Stimulated activated memory B cell treated with anti-CD40 and anti-IgM and Interleukin-4, amounts not matched to agents 10 μg/mL and 1 μg/mL and 100 μg/mL, for 72 hours (primary cell): ENCODE results near the gene MAGI2.

Experiments used
- ATAC-seq: fragments of 150-1000 bp; cut with Tn5 transposase; 2 replicates; pipeline ENCODE4 v1.10.0; 2021
- H3K27ac Mint-ChIP-seq: one replicate; pipeline ENCODE4 v1.8.0; 2022; ENCODE audit warnings: mild to moderate bottlenecking, mixed read lengths
- H3K27me3 Mint-ChIP-seq: one replicate; pipeline ENCODE4 v1.8.0; 2022; ENCODE audit warnings: mixed read lengths
- H3K36me3 Mint-ChIP-seq: one replicate; pipeline ENCODE4 v1.8.0; 2022; ENCODE audit warnings: mixed read lengths
- H3K4me1 Mint-ChIP-seq: one replicate; pipeline ENCODE4 v1.8.0; 2022; ENCODE audit warnings: mixed read lengths
- H3K4me3 Mint-ChIP-seq: one replicate; pipeline ENCODE4 v1.8.0; 2022; ENCODE audit warnings: mild to moderate bottlenecking, moderate library complexity, mixed read lengths
- H3K9me3 Mint-ChIP-seq: one replicate; pipeline ENCODE4 v1.8.0; 2022; ENCODE audit warnings: mixed read lengths

MAGI2 gene

DNA sequence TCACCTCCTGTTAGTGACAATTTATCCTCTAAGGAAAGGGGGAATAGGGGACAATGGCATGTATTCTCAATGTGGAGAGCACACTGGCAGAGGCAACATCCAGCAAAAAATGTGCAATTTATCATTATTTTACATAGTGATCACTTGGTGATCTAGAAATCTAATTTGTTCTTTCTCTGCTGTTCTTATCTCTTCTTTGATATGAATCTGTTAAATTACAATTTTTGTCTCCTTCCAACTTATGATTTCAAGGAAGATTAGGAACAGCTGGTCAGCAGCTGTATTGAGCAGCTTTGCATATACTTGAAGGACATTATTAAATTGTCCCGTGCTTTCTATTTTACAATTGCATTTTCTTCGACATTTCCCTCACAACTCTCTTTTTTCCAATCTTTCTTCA is 213.1 kb downstream of the MAGI2 start:
- no peaks in the 10 kb centered on the region for H3K27me3 Mint-ChIP-seq
- H3K27ac Mint-ChIP-seq = no peak overlapping the region
- no peaks in the 10 kb centered on the region for H3K4me1 Mint-ChIP-seq
- no peak overlapping the region for H3K4me3 Mint-ChIP-seq
- no peak for ATAC-seq
- H3K36me3 Mint-ChIP-seq = no peaks in the 10 kb centered on the region
- no peaks in the 10 kb centered on the region for H3K9me3 Mint-ChIP-seq

- no peaks in the 10 kb centered on the region for H3K27me3 Mint-ChIP-seq
- no peak overlapping the region for H3K4me3 Mint-ChIP-seq
- no peaks in the 10 kb centered on the region for H3K4me1 Mint-ChIP-seq
- no peaks in the 10 kb centered on the region for H3K36me3 Mint-ChIP-seq
- no peak overlapping the region for H3K27ac Mint-ChIP-seq
- no peak for ATAC-seq
- H3K9me3 Mint-ChIP-seq = no peaks in the 10 kb centered on the region
Measured at GRCh38 chr7:79236352-79237028, 217.0 kb downstream of the MAGI2 start.

DNA sequence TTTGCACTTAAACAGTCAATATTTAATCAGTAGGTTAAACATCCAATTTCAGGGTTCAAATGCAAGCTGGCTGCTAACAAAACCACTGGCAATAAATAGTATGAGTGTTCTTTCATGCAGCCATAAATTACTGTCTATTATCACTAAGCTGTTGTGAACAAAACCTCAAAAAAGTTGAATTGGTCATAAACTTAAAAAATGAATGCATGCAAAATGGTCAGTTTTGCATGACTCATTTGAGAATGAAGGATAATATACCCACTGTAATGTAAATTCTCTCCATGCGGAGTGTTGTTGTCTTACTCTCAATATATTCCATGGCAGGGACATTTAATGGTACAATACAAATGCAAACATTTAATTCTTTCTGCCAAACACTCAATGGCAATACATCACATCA is 226.4 kb downstream of the MAGI2 start:
- Mint-ChIP-seq H3K36me3 (no peaks in the 10 kb centered on the region), H3K27ac (no peak overlapping the region)
- no peak for ATAC-seq

GRCh38 chr7:79221211-79221610 is 232.3 kb downstream of the MAGI2 start:
- H3K36me3 Mint-ChIP-seq = no peaks in the 10 kb centered on the region
- H3K27me3 Mint-ChIP-seq = no peaks in the 10 kb centered on the region
- no peak for ATAC-seq

More for the DNA sequence above, 226.4 kb downstream of the MAGI2 start:
- Mint-ChIP-seq H3K27me3 (no peaks in the 10 kb centered on the region), H3K4me1 (no peaks in the 10 kb centered on the region), H3K4me3 (no peak overlapping the region), H3K9me3 (peaks cover 3% of the 10 kb centered on the region)

GRCh38 chr7:79217976-79218626 is 235.4 kb downstream of the MAGI2 start:
- Mint-ChIP-seq H3K4me1 (no peaks in the 10 kb centered on the region), H3K36me3 (no peaks in the 10 kb centered on the region), H3K4me3 (no peak overlapping the region), H3K27me3 (no peaks in the 10 kb centered on the region), H3K9me3 (no peaks in the 10 kb centered on the region), H3K27ac (no peak overlapping the region)
- ATAC-seq = no peak

More at GRCh38 chr7:79221211-79221610, 232.3 kb downstream of the MAGI2 start:
- H3K4me3 Mint-ChIP-seq = no peak overlapping the region
- H3K9me3 Mint-ChIP-seq = no peaks in the 10 kb centered on the region
- H3K4me1 Mint-ChIP-seq = no peaks in the 10 kb centered on the region
- H3K27ac Mint-ChIP-seq = no peak overlapping the region

GRCh38 chr7:79217468-79217867 is 236.0 kb downstream of the MAGI2 start:
- no peak for ATAC-seq
- Mint-ChIP-seq H3K27me3 (no peaks in the 10 kb centered on the region), H3K4me3 (no peak overlapping the region), H3K9me3 (no peaks in the 10 kb centered on the region), H3K4me1 (no peaks in the 10 kb centered on the region), H3K27ac (no peak overlapping the region), H3K36me3 (no peaks in the 10 kb centered on the region)

- no peaks in the 10 kb centered on the region for H3K27me3 Mint-ChIP-seq
- H3K36me3 Mint-ChIP-seq = no peaks in the 10 kb centered on the region
- H3K4me3 Mint-ChIP-seq = no peak overlapping the region
- ATAC-seq = peak; percentile 34
- H3K4me1 Mint-ChIP-seq = no peaks in the 10 kb centered on the region
- H3K27ac Mint-ChIP-seq = no peak overlapping the region
- no peaks in the 10 kb centered on the region for H3K9me3 Mint-ChIP-seq
Measured at GRCh38 chr7:79216236-79216635, 237.2 kb downstream of the MAGI2 start.

GRCh38 chr7:79212334-79212733 is 241.1 kb downstream of the MAGI2 start:
- no peak overlapping the region for H3K4me3 Mint-ChIP-seq
- H3K36me3 Mint-ChIP-seq = no peaks in the 10 kb centered on the region
- ATAC-seq = no peak
- H3K27ac Mint-ChIP-seq = no peak overlapping the region
- H3K27me3 Mint-ChIP-seq = no peaks in the 10 kb centered on the region
- peaks cover 3% of the 10 kb centered on the region for H3K9me3 Mint-ChIP-seq
- no peaks in the 10 kb centered on the region for H3K4me1 Mint-ChIP-seq

DNA sequence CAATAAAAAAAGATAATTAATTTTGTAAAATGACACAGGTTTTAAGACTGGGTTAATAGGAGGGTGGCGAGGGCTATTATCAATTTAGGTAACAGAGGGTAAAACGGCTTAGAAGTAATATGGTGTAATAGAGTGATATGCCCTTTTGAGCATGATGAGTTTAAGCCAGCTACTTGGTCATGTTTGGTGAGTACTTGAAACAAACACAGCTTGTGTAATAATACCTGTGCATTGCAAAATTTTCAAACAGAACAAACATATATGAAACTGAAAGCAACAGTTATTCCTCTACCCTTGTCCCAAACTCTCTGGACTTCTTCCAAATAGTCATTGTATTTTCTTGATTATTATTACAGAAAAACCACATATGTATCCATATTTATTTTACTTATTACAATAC is 241.7 kb downstream of the MAGI2 start:
- peaks cover 3% of the 10 kb centered on the region for H3K9me3 Mint-ChIP-seq
- ATAC-seq = no peak

DNA sequence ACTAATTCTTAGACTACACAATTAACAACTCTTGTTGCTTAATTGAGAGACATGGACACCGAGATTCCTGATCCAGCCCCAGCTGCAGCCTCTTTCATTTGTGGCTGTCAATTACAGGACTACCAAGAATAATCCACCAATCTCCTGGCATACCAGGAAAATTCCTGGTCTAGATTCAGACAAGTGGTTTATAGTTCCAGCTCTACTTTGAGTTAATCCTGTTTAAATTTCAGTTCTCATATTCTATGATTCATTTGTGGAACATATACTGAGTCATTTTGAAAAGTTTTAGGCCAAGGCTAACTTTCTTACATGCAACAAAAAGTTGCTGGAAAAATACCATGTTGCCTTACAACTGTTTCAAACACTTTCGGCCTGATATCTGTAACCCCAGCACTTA is 253.5 kb downstream of the MAGI2 start:
- no peak for ATAC-seq
- Mint-ChIP-seq H3K27ac (no peak overlapping the region), H3K36me3 (no peaks in the 10 kb centered on the region)

More for the DNA sequence above, 241.7 kb downstream of the MAGI2 start:
- Mint-ChIP-seq H3K4me3 (no peak overlapping the region), H3K4me1 (no peaks in the 10 kb centered on the region), H3K27ac (no peak overlapping the region), H3K27me3 (no peaks in the 10 kb centered on the region), H3K36me3 (no peaks in the 10 kb centered on the region)

DNA sequence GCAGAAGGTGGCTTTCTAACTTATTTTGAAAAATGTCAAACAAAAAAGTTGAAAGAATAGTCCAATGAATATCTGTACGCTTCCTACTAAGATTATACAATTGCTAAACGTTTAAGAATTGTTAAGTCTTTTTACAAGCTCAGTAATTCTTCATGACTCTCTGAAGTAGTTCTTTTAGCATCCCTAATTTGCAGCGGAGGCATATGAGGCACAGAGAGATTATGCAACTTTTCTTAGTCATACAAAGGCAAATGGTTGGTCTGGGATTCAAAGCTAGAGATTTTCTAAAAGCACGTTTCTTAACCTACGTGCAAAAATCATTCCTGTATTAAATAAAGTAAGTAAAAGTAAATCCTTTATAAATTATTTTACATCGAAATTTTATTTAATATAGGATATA is 254.2 kb downstream of the MAGI2 start:
- no peak for ATAC-seq
- H3K9me3 Mint-ChIP-seq = peaks cover 10% of the 10 kb centered on the region
- no peaks in the 10 kb centered on the region for H3K36me3 Mint-ChIP-seq
- no peak overlapping the region for H3K27ac Mint-ChIP-seq
- no peaks in the 10 kb centered on the region for H3K27me3 Mint-ChIP-seq
- H3K4me3 Mint-ChIP-seq = no peak overlapping the region
- H3K4me1 Mint-ChIP-seq = no peaks in the 10 kb centered on the region

More for the DNA sequence above, 253.5 kb downstream of the MAGI2 start:
- H3K4me1 Mint-ChIP-seq = no peaks in the 10 kb centered on the region
- H3K4me3 Mint-ChIP-seq = no peak overlapping the region
- peaks cover 10% of the 10 kb centered on the region for H3K9me3 Mint-ChIP-seq
- no peaks in the 10 kb centered on the region for H3K27me3 Mint-ChIP-seq

DNA sequence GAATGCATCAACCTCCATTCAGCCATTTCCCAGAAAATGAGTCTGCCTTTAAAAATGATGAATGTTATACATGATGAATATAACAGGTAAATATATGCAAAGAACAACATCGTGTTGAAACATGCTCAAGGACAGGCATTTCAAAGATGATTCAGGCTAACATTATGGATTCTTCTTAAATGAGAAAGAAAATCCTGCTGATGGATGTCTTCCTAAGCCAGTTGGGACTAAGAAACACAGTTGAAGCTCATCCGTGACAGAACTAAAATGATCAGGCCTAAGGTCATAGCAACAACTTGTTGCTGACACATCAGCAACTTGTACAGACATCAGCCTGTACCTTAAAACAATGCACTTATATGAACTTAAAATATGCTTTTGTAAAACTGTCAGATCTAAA is 267.9 kb downstream of the MAGI2 start:
- Mint-ChIP-seq H3K36me3 (no peaks in the 10 kb centered on the region), H3K9me3 (peaks cover 4% of the 10 kb centered on the region), H3K4me1 (no peaks in the 10 kb centered on the region), H3K27ac (no peak overlapping the region), H3K4me3 (no peak overlapping the region), H3K27me3 (no peaks in the 10 kb centered on the region)
- no peak for ATAC-seq

DNA sequence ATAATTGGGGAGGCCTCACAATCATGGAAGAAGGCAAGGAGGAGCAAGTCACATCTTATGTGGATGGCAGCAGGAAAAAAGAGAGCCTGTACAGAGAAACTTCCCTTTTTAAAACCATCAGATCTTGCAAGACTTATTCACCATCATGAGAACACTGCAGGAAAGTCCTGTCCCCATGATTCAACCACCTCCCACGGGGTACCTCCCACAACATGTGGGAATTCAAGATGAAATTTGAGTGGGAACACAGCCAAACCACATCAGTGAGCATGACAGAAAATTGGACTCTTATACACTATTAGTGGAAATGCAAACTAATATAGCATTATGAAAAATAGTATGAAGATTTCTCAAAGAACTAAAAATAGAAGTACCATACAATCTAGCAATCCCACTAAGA is 271.2 kb downstream of the MAGI2 start:
- ATAC-seq = no peak
- Mint-ChIP-seq H3K27ac (no peak overlapping the region), H3K4me1 (no peaks in the 10 kb centered on the region), H3K27me3 (no peaks in the 10 kb centered on the region), H3K9me3 (no peaks in the 10 kb centered on the region), H3K36me3 (no peaks in the 10 kb centered on the region), H3K4me3 (no peak overlapping the region)

GRCh38 chr7:79180533-79180932 is 272.9 kb downstream of the MAGI2 start:
- no peaks in the 10 kb centered on the region for H3K36me3 Mint-ChIP-seq
- no peaks in the 10 kb centered on the region for H3K9me3 Mint-ChIP-seq
- no peak overlapping the region for H3K27ac Mint-ChIP-seq

DNA sequence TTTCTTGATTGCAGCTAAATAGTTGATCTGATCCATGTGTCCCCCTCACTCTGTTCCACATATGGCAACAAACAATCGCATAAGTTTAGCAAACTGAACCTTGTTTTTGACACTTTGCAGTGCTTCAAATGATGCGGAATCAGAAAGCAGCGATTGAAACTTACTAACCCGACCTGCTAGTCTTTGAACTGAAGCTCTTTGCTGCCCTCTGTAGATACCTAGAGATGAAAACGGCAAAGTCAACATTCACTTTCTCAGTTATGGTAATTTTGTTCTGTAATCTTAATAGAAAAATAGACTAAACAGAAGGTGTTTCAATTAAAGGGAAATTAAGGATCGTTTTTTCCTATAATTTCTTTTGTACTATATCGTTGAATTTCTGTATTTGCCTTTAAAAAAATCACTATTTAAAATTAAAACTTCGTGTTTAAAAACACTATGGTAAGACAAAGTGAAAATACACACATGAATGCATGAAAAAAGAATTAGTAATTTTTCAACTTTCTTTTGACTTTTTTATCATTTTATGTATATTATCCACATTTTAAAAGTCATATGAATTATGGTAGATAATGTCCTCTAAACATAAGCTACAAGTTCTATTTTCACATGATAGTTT is 276.5 kb downstream of the MAGI2 start:
- Mint-ChIP-seq H3K4me3 (no peak overlapping the region), H3K4me1 (no peaks in the 10 kb centered on the region), H3K9me3 (no peaks in the 10 kb centered on the region), H3K27ac (no peak overlapping the region), H3K27me3 (no peaks in the 10 kb centered on the region), H3K36me3 (no peaks in the 10 kb centered on the region)
- ATAC-seq = no peak

More at GRCh38 chr7:79180533-79180932, 272.9 kb downstream of the MAGI2 start:
- Mint-ChIP-seq H3K4me3 (no peak overlapping the region), H3K27me3 (no peaks in the 10 kb centered on the region), H3K4me1 (no peaks in the 10 kb centered on the region)
- ATAC-seq = no peak

DNA sequence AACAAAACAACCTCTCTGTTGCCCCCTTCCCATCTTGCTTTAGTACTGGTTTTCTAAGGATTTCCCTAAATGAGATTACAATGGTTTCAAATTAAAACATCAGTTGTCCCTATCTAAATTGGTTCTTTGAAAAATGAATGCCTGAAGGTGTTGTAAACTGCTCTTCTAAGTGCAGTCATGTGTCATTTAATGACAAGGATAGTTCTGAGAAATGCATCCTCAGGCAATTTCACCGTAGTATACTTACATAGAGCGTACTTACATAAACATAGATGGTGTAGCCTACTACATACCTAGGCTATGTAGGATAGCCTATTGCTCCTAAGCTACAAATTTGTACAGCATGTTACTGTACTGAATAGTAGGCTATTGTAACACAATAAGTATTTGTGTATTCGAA is 278.1 kb downstream of the MAGI2 start:
- no peak overlapping the region for H3K4me3 Mint-ChIP-seq
- ATAC-seq = no peak
- no peaks in the 10 kb centered on the region for H3K27me3 Mint-ChIP-seq
- H3K4me1 Mint-ChIP-seq = no peaks in the 10 kb centered on the region
- no peaks in the 10 kb centered on the region for H3K36me3 Mint-ChIP-seq
- no peak overlapping the region for H3K27ac Mint-ChIP-seq
- H3K9me3 Mint-ChIP-seq = no peaks in the 10 kb centered on the region
